SK-N-SH treated with all-trans-retinoic acid at 6 μM for 48 hours (cell line): ENCODE data around the gene KCTD14.

Source experiments
- ATAC-seq: fragments of 200-7000 bp; cut with Tn5 transposase; 3 replicates; pipeline ENCODE4 v1.9.1; 2020; ENCODE audit warnings: mild to moderate bottlenecking, moderate library complexity
- ARNTL ChIP-seq: fragments of 450-650 bp; formaldehyde crosslinking; IDR thresholded peaks from 2 replicates; pipeline ENCODE4 v1.5.0; 2020; ENCODE audit warnings: low read depth, mild to moderate bottlenecking, moderate library complexity, borderline replicate concordance
- BACH2 ChIP-seq: fragments of 250-450 bp; sonication (Bioruptor Pico); IDR thresholded peaks from 2 replicates; pipeline ENCODE4 v1.9.0; 2021; ENCODE audit warnings: mild to moderate bottlenecking, borderline replicate concordance
- CSDC2 ChIP-seq: fragments of 250-450 bp; sonication (Bioruptor Pico); IDR thresholded peaks from 2 replicates; pipeline ENCODE4 v1.5.0; 2020; ENCODE audit warnings: mild to moderate bottlenecking, moderate library complexity
- ESRRG ChIP-seq: fragments of 250-450 bp; sonication (Bioruptor Pico); IDR thresholded peaks from 2 replicates; pipeline ENCODE4 v1.6.1; 2021; ENCODE audit warnings: mild to moderate bottlenecking
- GLIS3 ChIP-seq: fragments of 250-450 bp; sonication (Bioruptor Pico); IDR thresholded peaks from 2 replicates; pipeline ENCODE4 v1.5.0; 2020; ENCODE audit warnings: mild to moderate bottlenecking, moderate library complexity
- ISL1 ChIP-seq: fragments of 250-450 bp; sonication (Bioruptor Pico); IDR thresholded peaks from 2 replicates; pipeline ENCODE4 v2.1.2; 2022; ENCODE audit warnings: mild to moderate bottlenecking, moderate library complexity
- PPARA ChIP-seq: fragments of 250-450 bp; sonication (Bioruptor Pico); IDR thresholded peaks from 2 replicates; pipeline ENCODE4 v1.5.0; 2020; ENCODE audit warnings: mild to moderate bottlenecking, borderline replicate concordance
- RARB ChIP-seq: fragments of 250-450 bp; sonication (Bioruptor Pico); IDR thresholded peaks from 2 replicates; pipeline ENCODE4 v1.8.0; 2021; ENCODE audit warnings: mild to moderate bottlenecking, moderate library complexity
- SNAI2 ChIP-seq: fragments of 250-450 bp; sonication (Bioruptor Pico); IDR thresholded peaks from 2 replicates; pipeline ENCODE4 v1.5.0; 2020; ENCODE audit warnings: mild to moderate bottlenecking, moderate library complexity
- TCF4 ChIP-seq: fragments of 250-450 bp; sonication (Bioruptor Pico); IDR thresholded peaks from 2 replicates; pipeline ENCODE4 v1.8.0; 2021; ENCODE audit warnings: mild to moderate bottlenecking, moderate library complexity, borderline replicate concordance
- TOX ChIP-seq: fragments of 250-450 bp; sonication (Bioruptor Pico); IDR thresholded peaks from 2 replicates; pipeline ENCODE4 v1.8.0; 2021; ENCODE audit warnings: mild to moderate bottlenecking, moderate library complexity, borderline replicate concordance
- ZC3H10 ChIP-seq: fragments of 250-450 bp; sonication (Bioruptor Pico); IDR thresholded peaks from 2 replicates; pipeline ENCODE4 v1.5.1; 2021; ENCODE audit warnings: mild to moderate bottlenecking, moderate library complexity
- ZFP3 ChIP-seq: fragments of 250-450 bp; sonication (Bioruptor Pico); IDR thresholded peaks from 2 replicates; pipeline ENCODE4 v1.5.0; 2020; ENCODE audit warnings: mild to moderate bottlenecking, moderate library complexity
- ZNF565 ChIP-seq: fragments of 450-650 bp; formaldehyde crosslinking; conservative IDR thresholded peaks from 2 replicates; pipeline ENCODE4 v1.5.0; 2020; ENCODE audit warnings: low read depth, mild to moderate bottlenecking, moderate library complexity
- ZNF70 ChIP-seq: fragments of 450-650 bp; formaldehyde crosslinking; IDR thresholded peaks from 2 replicates; pipeline ENCODE4 v1.5.0; 2020; ENCODE audit warnings: mild to moderate bottlenecking, moderate library complexity
- ZNF8 ChIP-seq: fragments of 450-650 bp; formaldehyde crosslinking; IDR thresholded peaks from 2 replicates; pipeline ENCODE4 v1.5.0; 2020; ENCODE audit warnings: mild to moderate bottlenecking, moderate library complexity
- TF ChIP-seq, protein P1 (sequence below): fragments of 250-450 bp; sonication (Bioruptor Pico); IDR thresholded peaks from 2 replicates; pipeline ENCODE4 v1.5.1; 2020; ENCODE audit warnings: low read depth, mild to moderate bottlenecking, moderate library complexity
- TF ChIP-seq, protein P2 (sequence below): fragments of 250-450 bp; sonication (Bioruptor Pico); IDR thresholded peaks from 2 replicates; pipeline ENCODE4 v1.5.1; 2021; ENCODE audit warnings: mild to moderate bottlenecking, moderate library complexity
- TF ChIP-seq, protein P3 (sequence below): fragments of 250-450 bp; sonication (Bioruptor Pico); IDR thresholded peaks from 2 replicates; pipeline ENCODE4 v1.5.0; 2020; ENCODE audit warnings: mild to moderate bottlenecking, moderate library complexity
- TF ChIP-seq, protein P4 (sequence below): fragments of 250-450 bp; sonication (Bioruptor Pico); IDR thresholded peaks from 2 replicates; pipeline ENCODE4 v1.8.0; 2020; ENCODE audit warnings: mild to moderate bottlenecking, moderate library complexity, borderline replicate concordance

The KCTD14 gene

DNA sequence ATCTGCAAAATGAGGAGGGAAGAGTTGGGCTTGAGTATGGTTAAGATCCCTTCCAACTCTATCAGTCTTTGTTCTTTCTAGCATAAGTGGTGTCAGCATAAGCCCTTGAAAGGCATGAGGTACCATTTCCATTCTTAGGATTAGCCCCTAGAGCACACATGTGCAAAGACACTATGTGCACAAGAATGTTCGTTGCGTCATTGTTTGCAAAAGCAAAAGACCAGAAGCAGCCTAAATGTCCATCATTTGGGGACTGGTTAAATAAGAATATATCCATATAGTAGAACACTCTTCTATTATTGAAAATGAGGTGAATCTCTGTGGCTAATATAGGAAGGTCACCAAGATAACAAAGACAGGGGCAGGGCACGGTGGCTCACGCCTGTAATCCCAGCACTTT lies 10.0 kb upstream of the KCTD14 start:
- ATAC-seq = no peak
- no peak for TF ChIP-seq PPARA
- no peak for TF ChIP-seq TOX (CRISPR knock-in tag)
- TF ChIP-seq, protein P1, sequence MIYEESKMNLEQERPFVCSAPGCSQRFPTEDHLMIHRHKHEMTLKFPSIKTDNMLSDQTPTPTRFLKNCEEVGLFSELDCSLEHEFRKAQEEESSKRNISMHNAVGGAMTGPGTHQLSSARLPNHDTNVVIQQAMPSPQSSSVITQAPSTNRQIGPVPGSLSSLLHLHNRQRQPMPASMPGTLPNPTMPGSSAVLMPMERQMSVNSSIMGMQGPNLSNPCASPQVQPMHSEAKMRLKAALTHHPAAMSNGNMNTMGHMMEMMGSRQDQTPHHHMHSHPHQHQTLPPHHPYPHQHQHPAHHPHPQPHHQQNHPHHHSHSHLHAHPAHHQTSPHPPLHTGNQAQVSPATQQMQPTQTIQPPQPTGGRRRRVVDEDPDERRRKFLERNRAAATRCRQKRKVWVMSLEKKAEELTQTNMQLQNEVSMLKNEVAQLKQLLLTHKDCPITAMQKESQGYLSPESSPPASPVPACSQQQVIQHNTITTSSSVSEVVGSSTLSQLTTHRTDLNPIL (CRISPR knock-in tag) = no peak
- TF ChIP-seq SNAI2 (CRISPR knock-in tag) = no peak
- TF ChIP-seq TCF4 = no peak
- TF ChIP-seq CSDC2 (CRISPR knock-in tag) = no peak
- TF ChIP-seq ZC3H10 (CRISPR knock-in tag) = no peak
- no peak for TF ChIP-seq RARB
- TF ChIP-seq ZNF70 = no peak
- TF ChIP-seq ARNTL (CRISPR knock-in tag) = no peak
- no peak for TF ChIP-seq ISL1
- no peak for TF ChIP-seq ESRRG (CRISPR knock-in tag)

DNA sequence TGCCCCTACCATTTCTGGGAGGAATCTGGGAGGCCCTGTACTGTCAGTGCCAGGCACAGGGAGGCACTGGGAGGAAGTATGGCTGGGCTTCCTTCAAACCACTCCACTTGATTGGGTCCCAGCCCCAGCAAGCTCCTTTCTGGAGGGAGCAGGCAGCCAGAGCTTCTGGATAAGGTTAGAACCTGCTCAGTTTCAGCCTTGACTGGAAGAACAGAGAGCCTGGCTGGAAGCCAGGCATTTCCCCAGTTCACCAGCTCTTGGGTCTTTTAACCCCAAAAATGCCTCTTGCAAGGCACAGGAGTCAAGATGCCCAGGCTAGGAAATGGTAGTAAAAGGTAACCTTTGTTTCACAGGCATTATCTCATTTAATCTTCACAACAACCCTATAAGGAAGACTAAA lies 9.0 kb upstream of the KCTD14 start:
- TF ChIP-seq, protein P1 (CRISPR knock-in tag) = no peak
- TF ChIP-seq ZNF565 (CRISPR knock-in tag) (no peak), ISL1 (no peak), ARNTL (CRISPR knock-in tag) (no peak), ZFP3 (CRISPR knock-in tag) (no peak), ESRRG (CRISPR knock-in tag) (no peak), PPARA (no peak), CSDC2 (CRISPR knock-in tag) (no peak), RARB (no peak), GLIS3 (no peak)
- TF ChIP-seq, protein P2, sequence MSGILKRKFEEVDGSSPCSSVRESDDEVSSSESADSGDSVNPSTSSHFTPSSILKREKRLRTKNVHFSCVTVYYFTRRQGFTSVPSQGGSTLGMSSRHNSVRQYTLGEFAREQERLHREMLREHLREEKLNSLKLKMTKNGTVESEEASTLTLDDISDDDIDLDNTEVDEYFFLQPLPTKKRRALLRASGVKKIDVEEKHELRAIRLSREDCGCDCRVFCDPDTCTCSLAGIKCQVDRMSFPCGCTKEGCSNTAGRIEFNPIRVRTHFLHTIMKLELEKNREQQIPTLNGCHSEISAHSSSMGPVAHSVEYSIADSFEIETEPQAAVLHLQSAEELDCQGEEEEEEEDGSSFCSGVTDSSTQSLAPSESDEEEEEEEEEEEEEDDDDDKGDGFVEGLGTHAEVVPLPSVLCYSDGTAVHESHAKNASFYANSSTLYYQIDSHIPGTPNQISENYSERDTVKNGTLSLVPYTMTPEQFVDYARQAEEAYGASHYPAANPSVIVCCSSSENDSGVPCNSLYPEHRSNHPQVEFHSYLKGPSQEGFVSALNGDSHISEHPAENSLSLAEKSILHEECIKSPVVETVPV (CRISPR knock-in tag) = no peak
- TF ChIP-seq, all 23 proteins: peak for 0
- peak; percentile 36; the same call in 2 of the 3 replicates for ATAC-seq

DNA sequence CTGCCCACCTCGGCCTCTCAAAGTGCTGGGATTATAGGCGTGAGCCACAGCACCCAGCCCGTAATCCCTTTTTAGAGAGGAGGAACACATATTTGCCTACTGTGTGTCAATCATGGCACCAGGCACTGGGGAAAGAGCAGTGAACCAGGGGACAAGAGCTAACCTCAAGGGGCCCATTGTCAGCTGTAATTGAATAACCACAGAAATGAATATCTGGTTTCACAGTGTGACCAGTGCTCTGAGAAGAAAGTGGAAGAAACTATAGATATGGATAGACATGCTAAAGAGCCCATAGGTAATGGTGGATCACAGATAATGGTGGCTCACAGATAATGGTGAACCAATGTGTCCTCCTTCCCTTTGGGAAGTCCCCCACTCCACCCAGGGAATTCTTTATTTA lies 8.6 kb upstream of the KCTD14 start:
- TF ChIP-seq, protein P1 (CRISPR knock-in tag) = no peak
- TF ChIP-seq ZC3H10 (CRISPR knock-in tag) (no peak), ZNF8 (CRISPR knock-in tag) (no peak), BACH2 (CRISPR knock-in tag) (no peak), ZNF565 (CRISPR knock-in tag) (no peak), ZFP3 (CRISPR knock-in tag) (no peak), ESRRG (CRISPR knock-in tag) (no peak), PPARA (no peak), GLIS3 (no peak)
- TF ChIP-seq, protein P3, sequence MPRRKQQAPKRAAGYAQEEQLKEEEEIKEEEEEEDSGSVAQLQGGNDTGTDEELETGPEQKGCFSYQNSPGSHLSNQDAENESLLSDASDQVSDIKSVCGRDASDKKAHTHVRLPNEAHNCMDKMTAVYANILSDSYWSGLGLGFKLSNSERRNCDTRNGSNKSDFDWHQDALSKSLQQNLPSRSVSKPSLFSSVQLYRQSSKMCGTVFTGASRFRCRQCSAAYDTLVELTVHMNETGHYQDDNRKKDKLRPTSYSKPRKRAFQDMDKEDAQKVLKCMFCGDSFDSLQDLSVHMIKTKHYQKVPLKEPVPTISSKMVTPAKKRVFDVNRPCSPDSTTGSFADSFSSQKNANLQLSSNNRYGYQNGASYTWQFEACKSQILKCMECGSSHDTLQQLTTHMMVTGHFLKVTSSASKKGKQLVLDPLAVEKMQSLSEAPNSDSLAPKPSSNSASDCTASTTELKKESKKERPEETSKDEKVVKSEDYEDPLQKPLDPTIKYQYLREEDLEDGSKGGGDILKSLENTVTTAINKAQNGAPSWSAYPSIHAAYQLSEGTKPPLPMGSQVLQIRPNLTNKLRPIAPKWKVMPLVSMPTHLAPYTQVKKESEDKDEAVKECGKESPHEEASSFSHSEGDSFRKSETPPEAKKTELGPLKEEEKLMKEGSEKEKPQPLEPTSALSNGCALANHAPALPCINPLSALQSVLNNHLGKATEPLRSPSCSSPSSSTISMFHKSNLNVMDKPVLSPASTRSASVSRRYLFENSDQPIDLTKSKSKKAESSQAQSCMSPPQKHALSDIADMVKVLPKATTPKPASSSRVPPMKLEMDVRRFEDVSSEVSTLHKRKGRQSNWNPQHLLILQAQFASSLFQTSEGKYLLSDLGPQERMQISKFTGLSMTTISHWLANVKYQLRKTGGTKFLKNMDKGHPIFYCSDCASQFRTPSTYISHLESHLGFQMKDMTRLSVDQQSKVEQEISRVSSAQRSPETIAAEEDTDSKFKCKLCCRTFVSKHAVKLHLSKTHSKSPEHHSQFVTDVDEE (CRISPR knock-in tag) = no peak
- TF ChIP-seq, protein P2 (CRISPR knock-in tag) = no peak
- TF ChIP-seq, protein P4, sequence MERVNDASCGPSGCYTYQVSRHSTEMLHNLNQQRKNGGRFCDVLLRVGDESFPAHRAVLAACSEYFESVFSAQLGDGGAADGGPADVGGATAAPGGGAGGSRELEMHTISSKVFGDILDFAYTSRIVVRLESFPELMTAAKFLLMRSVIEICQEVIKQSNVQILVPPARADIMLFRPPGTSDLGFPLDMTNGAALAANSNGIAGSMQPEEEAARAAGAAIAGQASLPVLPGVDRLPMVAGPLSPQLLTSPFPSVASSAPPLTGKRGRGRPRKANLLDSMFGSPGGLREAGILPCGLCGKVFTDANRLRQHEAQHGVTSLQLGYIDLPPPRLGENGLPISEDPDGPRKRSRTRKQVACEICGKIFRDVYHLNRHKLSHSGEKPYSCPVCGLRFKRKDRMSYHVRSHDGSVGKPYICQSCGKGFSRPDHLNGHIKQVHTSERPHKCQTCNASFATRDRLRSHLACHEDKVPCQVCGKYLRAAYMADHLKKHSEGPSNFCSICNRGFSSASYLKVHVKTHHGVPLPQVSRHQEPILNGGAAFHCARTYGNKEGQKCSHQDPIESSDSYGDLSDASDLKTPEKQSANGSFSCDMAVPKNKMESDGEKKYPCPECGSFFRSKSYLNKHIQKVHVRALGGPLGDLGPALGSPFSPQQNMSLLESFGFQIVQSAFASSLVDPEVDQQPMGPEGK (CRISPR knock-in tag) = no peak
- ATAC-seq = no peak
